C4-2B (cell line): ENCODE results near the gene HOXA7.

Experiments used
- H3K27ac ChIP-seq: fragments of 450-650 bp; 2 replicates; pipeline ENCODE4 v1.5.1; 2017
- CTCF ChIP-seq: fragments of 450-650 bp; conservative IDR thresholded peaks from 2 replicates; pipeline ENCODE4 v1.5.1; 2017; ENCODE audit warnings: mild to moderate bottlenecking
- ZFX ChIP-seq: fragments of 450-650 bp; IDR thresholded peaks from 2 replicates; pipeline ENCODE4 v1.6.1; 2017

The HOXA7 gene

GRCh38 chr7:27123007-27123476, 33.4 kb downstream of the HOXA7 start:
- TF ChIP-seq CTCF (no peak), ZFX (no peak)

DNA sequence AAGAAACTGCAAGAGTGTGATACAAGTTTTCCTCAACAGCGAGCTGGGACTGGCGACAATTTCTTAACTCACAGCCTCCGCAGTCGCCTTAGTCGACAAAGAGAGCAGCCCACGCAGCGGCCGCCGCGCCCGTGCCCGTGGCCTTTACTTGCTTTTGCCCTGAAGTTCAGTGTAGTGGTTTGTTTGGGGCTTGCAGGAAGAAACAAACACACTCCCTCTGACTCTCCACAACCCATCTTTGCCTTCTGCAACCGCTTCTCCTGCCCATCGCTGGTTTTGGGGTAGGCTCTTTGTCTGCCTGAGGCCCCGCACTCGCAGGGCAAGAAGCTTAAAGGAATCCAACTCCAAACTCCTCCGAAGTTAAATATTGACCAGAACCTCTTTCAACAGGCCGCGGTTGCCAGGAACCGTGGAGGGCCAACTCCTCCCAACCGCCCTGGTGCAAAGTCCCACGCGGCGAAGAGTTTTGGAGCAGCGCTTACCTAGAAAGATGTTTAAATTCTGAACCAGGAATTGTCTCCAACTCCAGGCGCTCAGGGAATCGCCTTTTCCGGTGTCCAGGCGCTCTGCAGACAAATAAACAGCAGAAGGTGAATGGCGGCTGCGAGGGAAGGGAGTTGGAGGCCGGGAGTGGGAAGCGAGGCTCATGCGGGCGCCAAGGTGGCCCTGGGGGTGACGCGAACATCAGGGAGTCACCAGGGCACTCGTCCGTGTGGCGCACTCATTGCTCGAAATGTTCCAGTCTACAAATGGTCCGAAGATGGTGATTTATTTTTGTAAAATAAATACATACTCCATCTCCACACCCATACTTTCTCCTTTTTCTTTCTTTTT, 34.2 kb downstream of the HOXA7 start:
- H3K27ac ChIP-seq, result peak overlapping the region; percentile 19; the same call in 1 of the 2 replicates
- TF ChIP-seq CTCF (no peak), ZFX (no peak)

More at GRCh38 chr7:27123007-27123476, 33.4 kb downstream of the HOXA7 start:
- no peak overlapping the region for H3K27ac ChIP-seq

GRCh38 chr7:27121684-27122076, 34.8 kb downstream of the HOXA7 start:
- TF ChIP-seq CTCF, result no peak
- H3K27ac ChIP-seq, result peak overlapping the region; percentile 19; the same call in 1 of the 2 replicates

GRCh38 chr7:27119412-27119911, 37.0 kb downstream of the HOXA7 start:
- TF ChIP-seq CTCF, result no peak
- TF ChIP-seq ZFX, result no peak
- no peak overlapping the region for H3K27ac ChIP-seq

GRCh38 chr7:27118580-27118979, 37.9 kb downstream of the HOXA7 start:
- TF ChIP-seq CTCF (no peak), ZFX (no peak)
- H3K27ac ChIP-seq, result no peak overlapping the region

- TF ChIP-seq CTCF, result no peak
- TF ChIP-seq ZFX, result no peak
- no peak overlapping the region for H3K27ac ChIP-seq
Observed at GRCh38 chr7:27117887-27118491, 38.5 kb downstream of the HOXA7 start.
